K562 (cell line): Measurements from ENCODE around the gene AGPAT3. TPM values are rescaled to one million over a fixed set of nuclear protein-coding genes. Genes with fewer than 3 reads are reported as not detected.

ENCODE experiments used
- ATAC-seq: fragments of 200-7000 bp; cut with Tn5 transposase; 3 replicates; pipeline ENCODE4 v1.9.1; 2020; ENCODE audit warnings: moderate library complexity
- BruUV-seq: library from RNA; stranded (reverse); fragments of 400-500 nt; replicated peaks from 2 replicates; lab custom pipeline; 2021; lab: Mats Ljungman, UMichigan
- CTCF ChIA-PET: fragments of 300-600 bp; formaldehyde crosslinking; extraction: SDS; loops from one replicate; lab custom pipeline; 2021; ENCODE audit warnings: low intra/inter-chr PET ratio; lab: Yijun Ruan, JAX
- POLR2A ChIA-PET: fragments of 300-600, 350-650 bp; sonication (Branson Sonifier 250); formaldehyde crosslinking; extraction: SDS; loops from one replicate; lab custom pipeline; 2021; ENCODE audit warnings: antibody characterized with exemption, inconsistent platforms; lab: Yijun Ruan, JAX
- DNase-seq, 4 experiments: peaks; one replicate each; pipeline versions ENCODE4 v3.0.0 to v3.0.0-alpha.2; 2011 to 2018; ENCODE audit warnings: low spot score in 3 of 4, mixed read lengths in 3 of 4; ENCODE audit errors: extremely low read depth in 1 of 4
- FAIRE-seq: peaks from 2 replicates; lab custom pipeline; 2011; peaks lifted over from hg19 to GRCh38; lab: Jason Lieb, UNC
- H2AFZ ChIP-seq: 2 replicates; pipeline ENCODE4 v1.6.0; 2011; ENCODE audit warnings: low read depth, low read length, control low read depth, inconsistent platforms
- H3K27ac ChIP-seq: fragments of 200-600 bp; 3 replicates; pipeline ENCODE4 v1.8.0; 2011; ENCODE audit warnings: low read depth, mild to moderate bottlenecking, control low read depth, inconsistent platforms, low read length, moderate library complexity, mixed read lengths; ENCODE audit errors: extremely low read depth
- H3K27me3 ChIP-seq, 2 experiments: fragments of 300-600 bp in 1 of 2; 2 replicates in 1 of 2; 3 replicates in 1 of 2; pipeline versions ENCODE4 v1.6.0 to v1.8.0; 2011; ENCODE audit warnings: inconsistent platforms in 2 of 2, low read length in 2 of 2, mild to moderate bottlenecking in 1 of 2, mixed read lengths in 1 of 2, moderate library complexity in 1 of 2; ENCODE audit not compliant: control insufficient read depth in 2 of 2, insufficient read depth in 2 of 2
- H3K36me3 ChIP-seq: fragments of 300-600 bp; 3 replicates; pipeline ENCODE4 v1.8.0; 2011; ENCODE audit warnings: mild to moderate bottlenecking, low read length, inconsistent platforms; ENCODE audit not compliant: control insufficient read depth, insufficient read depth
- H3K4me1 ChIP-seq, 2 experiments: fragments of 200-600 bp in 1 of 2; replicated peaks in 1 of 2; 2 replicates in 1 of 2; 3 replicates in 1 of 2; pipeline versions ENCODE4 v1.5.1 to v1.8.0; 2011; ENCODE audit warnings: inconsistent platforms in 2 of 2, low read length in 2 of 2, mild to moderate bottlenecking in 1 of 2, mixed read lengths in 1 of 2, moderate library complexity in 1 of 2; ENCODE audit not compliant: control insufficient read depth in 2 of 2, insufficient read depth in 2 of 2
- H3K4me2 ChIP-seq: 2 replicates; pipeline ENCODE4 v1.6.1; 2011; ENCODE audit warnings: low read length, control low read depth, inconsistent platforms, mixed read lengths; ENCODE audit not compliant: insufficient read depth
- H3K4me3 ChIP-seq: fragments of 200-600 bp; sonication (generic), shearing (Covaris generic); 2 replicates; pipeline ENCODE4 v1.5.1; 2016; ENCODE audit warnings: control low read depth, inconsistent platforms
- H3K79me2 ChIP-seq: fragments of 200-600 bp; 3 replicates; pipeline ENCODE4 v1.8.0; 2011; ENCODE audit warnings: low read length, inconsistent platforms; ENCODE audit not compliant: control insufficient read depth, insufficient read depth
- H3K9ac ChIP-seq, 2 experiments: 2 replicates each; pipeline versions ENCODE4 v1.6.0 to v1.6.1; 2011; ENCODE audit warnings: low read depth in 2 of 2, low read length in 2 of 2, control low read depth in 1 of 2, inconsistent platforms in 1 of 2, mild to moderate bottlenecking in 1 of 2, mixed read lengths in 1 of 2; ENCODE audit not compliant: insufficient read depth in 1 of 2
- H3K9me1 ChIP-seq: one replicate; pipeline ENCODE4 v1.6.0; 2011; ENCODE audit warnings: inconsistent platforms, mild to moderate bottlenecking, low read length, moderate library complexity; ENCODE audit not compliant: control insufficient read depth, insufficient read depth
- H3K9me3 ChIP-seq: replicated peaks from 2 replicates; pipeline ENCODE4 v1.5.1; 2011; ENCODE audit warnings: low read depth, low read length, inconsistent platforms; ENCODE audit not compliant: control insufficient read depth, insufficient read depth
- H4K20me1 ChIP-seq: replicated peaks from 2 replicates; pipeline ENCODE4 v1.6.1; 2011; ENCODE audit warnings: low read length, inconsistent platforms, mixed read lengths; ENCODE audit not compliant: control insufficient read depth, insufficient read depth
- AFF1 ChIP-seq, 2 experiments: fragments of 450-650 bp; IDR thresholded peaks; 2 replicates each; pipeline ENCODE4 v1.6.1; 2018; ENCODE audit warnings: mild to moderate bottlenecking in 2 of 2, low read depth in 1 of 2; ENCODE audit not compliant: partially characterized antibody in 2 of 2
- HEY1 ChIP-seq: fragments of 250-450 bp; sonication (Bioruptor Pico); IDR thresholded peaks from 2 replicates; pipeline ENCODE4 v1.5.0; 2020; ENCODE audit warnings: mild to moderate bottlenecking, moderate library complexity, borderline replicate concordance
- TRIM24 ChIP-seq, 2 experiments: fragments of 450-650 bp; IDR thresholded peaks; 2 replicates each; pipeline ENCODE4 v1.6.1; 2016
- WGBS: fragments of 100-300 bp; shearing (Covaris generic); methylation state at CpG from one replicate; pipeline ENCODE4 v1.1.6; 2016; ENCODE audit warnings: low coverage, mixed read lengths; ENCODE audit not compliant: insufficient coverage; ENCODE audit errors: missing lambda C conversion rate; 5-methylcytosine and 5-hydroxymethylcytosine counted together
- in situ Hi-C: fragments of 300-500 bp; cut with MboI; formaldehyde crosslinking; loops from 4 replicates; pipeline ENCODE4 v1.15.0; 2018; ENCODE audit warnings: inconsistent platforms, mixed read lengths
- intact Hi-C: fragments of 100-400 bp; cut with micrococcal nuclease; formaldehyde crosslinking; loops from 2 replicates; pipeline ENCODE4 v1.14.2; 2022
- polyA plus RNA-seq, 8 experiments: library from polyadenylated mRNA; depleted of rRNA in 4 of 8; stranded (reverse) in 5 of 8; unstranded in 3 of 8; fragments of >200 nt; fragmentation: Nextera tagmentation in 2 of 8; fragmentation: Illumina TruSeq in 1 of 8; extraction: Ambion mirVana in 2 of 8; extraction: Trizol in 1 of 8; gene quantifications; 2 replicates each; pipeline versions ENCODE4 v1.2.1 to v1.2.3, GENCODE V29; 2011 to 2014; ENCODE audit warnings: inconsistent platforms in 1 of 8, missing spikeins in 1 of 8
- total RNA-seq, 7 experiments: library from RNA; depleted of rRNA in 6 of 7; stranded (reverse); fragments of >200 nt in 6 of 7; fragmentation: Illumina TruSeq in 2 of 7; extraction: Trizol in 2 of 7; gene quantifications; 2 replicates each; pipeline versions ENCODE4 v1.2.1 to v1.2.3, GENCODE V29; 2011 to 2021; ENCODE audit warnings: low replicate concordance in 1 of 7
- TF ChIP-seq, protein P1 (sequence below): sonication (generic); formaldehyde crosslinking; IDR thresholded peaks from 2 replicates; pipeline ENCODE4 v1.8.1; 2023; ENCODE audit warnings: mild to moderate bottlenecking, missing genetic modification reagents

AGPAT3 gene
- total and polyA plus RNA-seq, 9 of the 15 experiments (the other 6 are each of a cell fraction or from before 2014, with no cell fraction given): 1.5 to 88.4 (median 35.7) TPM

GRCh38 chr21:43871487-43871886 is 6.5 kb downstream of the AGPAT3 start:
- no peak for DNase-seq
- Histone ChIP-seq H3K9me1 (no peaks in the 10 kb centered on the region), H3K9ac (no peak overlapping the region), H3K4me1 (peaks cover 19 to 22% of the 10 kb centered on the region in 2 experiments), H3K9me3 (no peaks in the 10 kb centered on the region), H2AFZ (no peak overlapping the region), H3K4me2 (no peak overlapping the region), H3K36me3 (peaks cover 78% of the 10 kb centered on the region), H3K27me3 (no peaks in the 10 kb centered on the region), H3K4me3 (no peak overlapping the region), H3K79me2 (peaks cover 90% of the 10 kb centered on the region), H3K27ac (no peak overlapping the region), H4K20me1 (0 out of 2 replicates have a peak, but pooled peaks cover 3% of the 10 kb centered on the region)
- 0 out of 4 replicates have a peak, but pooled peaks of 1 of the 2 experiments have one; percentile 15 for TF ChIP-seq TRIM24 (IDR thresholded peaks at IDR 0.05)
- TF ChIP-seq, protein P1, sequence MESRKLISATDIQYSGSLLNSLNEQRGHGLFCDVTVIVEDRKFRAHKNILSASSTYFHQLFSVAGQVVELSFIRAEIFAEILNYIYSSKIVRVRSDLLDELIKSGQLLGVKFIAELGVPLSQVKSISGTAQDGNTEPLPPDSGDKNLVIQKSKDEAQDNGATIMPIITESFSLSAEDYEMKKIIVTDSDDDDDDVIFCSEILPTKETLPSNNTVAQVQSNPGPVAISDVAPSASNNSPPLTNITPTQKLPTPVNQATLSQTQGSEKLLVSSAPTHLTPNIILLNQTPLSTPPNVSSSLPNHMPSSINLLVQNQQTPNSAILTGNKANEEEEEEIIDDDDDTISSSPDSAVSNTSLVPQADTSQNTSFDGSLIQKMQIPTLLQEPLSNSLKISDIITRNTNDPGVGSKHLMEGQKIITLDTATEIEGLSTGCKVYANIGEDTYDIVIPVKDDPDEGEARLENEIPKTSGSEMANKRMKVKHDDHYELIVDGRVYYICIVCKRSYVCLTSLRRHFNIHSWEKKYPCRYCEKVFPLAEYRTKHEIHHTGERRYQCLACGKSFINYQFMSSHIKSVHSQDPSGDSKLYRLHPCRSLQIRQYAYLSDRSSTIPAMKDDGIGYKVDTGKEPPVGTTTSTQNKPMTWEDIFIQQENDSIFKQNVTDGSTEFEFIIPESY (CRISPR knock-in tag): 0 out of 2 replicates have a peak, but pooled peaks have one; percentile 29
- TF ChIP-seq AFF1 (IDR thresholded peaks at IDR 0.05; ENCODE audit: low read depth in 1 of 2, partially characterized antibody in 2 of 2): peak in 1 of 2 experiments; percentile 98
- TF ChIP-seq HEY1 (CRISPR knock-in tag): no peak
- intact Hi-C loops (no loop called here), in situ Hi-C loops (no loop called here)
- FAIRE-seq: no peak
- ATAC-seq: no peak
- 100% methylated on average over 4 of the region's 4 CpGs for WGBS
- CTCF ChIA-PET: no interaction called here
- BruUV-seq: no TSS peak
- POLR2A ChIA-PET: interaction anchor here (4.1 kb wide), 1 partner anchor 13 kb away, joined by 20 read pairs; no protein-coding TSS in a partner anchor
